GM23248 (cell line): ENCODE measurements around the gene ASS1. TPM values are rescaled to one million over a fixed set of nuclear protein-coding genes. Genes with fewer than 3 reads are reported as not detected.

Experiments
- DNase-seq: peaks from one replicate; pipeline ENCODE4 v3.0.0-alpha.2; 2015
- H2AFZ ChIP-seq: fragments of 200-600 bp; sonication (generic); 2 replicates; pipeline ENCODE4 v1.6.1; 2016; ENCODE audit warnings: antibody characterized with exemption
- H3F3A ChIP-seq: fragments of 200-600 bp; sonication (generic); 2 replicates; pipeline ENCODE4 v1.6.1; 2016; ENCODE audit warnings: mild to moderate bottlenecking, antibody characterized with exemption, mixed run types; ENCODE audit not compliant: insufficient read depth
- H3K27ac ChIP-seq: fragments of 200-600 bp; sonication (generic); 2 replicates; pipeline ENCODE4 v1.5.1; 2016; ENCODE audit warnings: mild to moderate bottlenecking
- H3K27me3 ChIP-seq: fragments of 200-600 bp; sonication (generic); replicated peaks from 2 replicates; pipeline ENCODE4 v1.6.1; 2016; ENCODE audit warnings: mild to moderate bottlenecking; ENCODE audit not compliant: insufficient read depth
- H3K36me3 ChIP-seq: fragments of 200-600 bp; sonication (generic); 2 replicates; pipeline ENCODE4 v1.6.1; 2016; ENCODE audit warnings: low read depth, mild to moderate bottlenecking
- H3K4me1 ChIP-seq: fragments of 200-600 bp; sonication (generic); 2 replicates; pipeline ENCODE4 v1.6.1; 2016; ENCODE audit warnings: mild to moderate bottlenecking; ENCODE audit not compliant: insufficient read depth
- H3K4me2 ChIP-seq: fragments of 200-600 bp; sonication (generic); one replicate; pipeline ENCODE4 v1.6.1; 2016; ENCODE audit warnings: mild to moderate bottlenecking; ENCODE audit not compliant: unreplicated experiment
- H3K4me3 ChIP-seq: fragments of 200-600 bp; sonication (generic); 2 replicates; pipeline ENCODE4 v1.5.1; 2016; ENCODE audit warnings: mild to moderate bottlenecking
- H3K79me2 ChIP-seq: fragments of 200-600 bp; sonication (generic); 2 replicates; pipeline ENCODE4 v1.6.1; 2016; ENCODE audit warnings: mild to moderate bottlenecking; ENCODE audit not compliant: insufficient read depth
- H3K9ac ChIP-seq: fragments of 200-600 bp; sonication (generic); 2 replicates; pipeline ENCODE4 v1.6.1; 2016; ENCODE audit warnings: mild to moderate bottlenecking
- H3K9me2 ChIP-seq: fragments of 200-600 bp; sonication (generic); 2 replicates; pipeline ENCODE4 v1.6.1; 2016; ENCODE audit warnings: mixed run types, mild to moderate bottlenecking, moderate library complexity; ENCODE audit not compliant: insufficient read depth
- H3K9me3 ChIP-seq: fragments of 200-600 bp; sonication (generic); one replicate; pipeline ENCODE4 v1.6.1; 2017; ENCODE audit warnings: low read depth
- H4K20me1 ChIP-seq: fragments of 200-600 bp; sonication (generic); 2 replicates; pipeline ENCODE4 v1.6.0; 2016; ENCODE audit not compliant: insufficient read depth
- EZH2 ChIP-seq: fragments of 200-600 bp; sonication (generic); IDR thresholded peaks from 2 replicates; pipeline ENCODE4 v1.6.1; 2018; ENCODE audit warnings: antibody characterized with exemption, mild to moderate bottlenecking; ENCODE audit not compliant: insufficient read depth, poor library complexity, severe bottlenecking
- EZH2phosphoT487 ChIP-seq: fragments of 200-600 bp; sonication (generic); IDR thresholded peaks from 2 replicates; pipeline ENCODE4 v1.6.1; 2018; ENCODE audit warnings: antibody characterized with exemption, moderate library complexity, mild to moderate bottlenecking, low read depth; ENCODE audit not compliant: insufficient read depth
- WGBS, 2 experiments: methylation state at CpG; one replicate each; pipeline ENCODE4 v1.1.6; 2015 to 2017; ENCODE audit warnings: low lambda C conversion rate in 2 of 2, low coverage in 1 of 2; ENCODE audit errors: missing lambda C conversion rate in 2 of 2; 5-methylcytosine and 5-hydroxymethylcytosine counted together
- in situ Hi-C: fragments of 300-500 bp; cut with MboI; formaldehyde crosslinking; loops from 2 replicates; pipeline ENCODE4 v1.15.0; 2020
- polyA plus RNA-seq: library from polyadenylated mRNA; unstranded; fragments of >200 nt; fragmentation: Nextera tagmentation; extraction: Ambion mirVana; gene quantifications from 2 replicates; pipeline ENCODE4 v1.2.1, GENCODE V29; 2016
- total RNA-seq: library from RNA; depleted of rRNA; stranded (reverse); fragments of >200 nt; shearing (Covaris generic); gene quantifications from 2 replicates; pipeline ENCODE4 v1.2.3, GENCODE V29; 2014

ASS1 gene
- total and polyA plus RNA-seq, 2 experiments from 2014 or later, result 124 to 216 TPM

- WGBS, 2 experiments, result 68 to 78% methylated on average over 11 to 22 of the region's 22 CpGs
- Histone ChIP-seq H3K4me2 (no peak overlapping the region), H3K27me3 (no peaks in the 10 kb centered on the region), H3K9me3 (no peaks in the 10 kb centered on the region), H3K4me1 (peaks cover 9% of the 10 kb centered on the region), H4K20me1 (no peaks in the 10 kb centered on the region), H3K9ac (no peak overlapping the region), H3K79me2 (no peaks in the 10 kb centered on the region), H3K36me3 (no peaks in the 10 kb centered on the region), H3F3A (no peaks in the 10 kb centered on the region), H3K9me2 (no peaks in the 10 kb centered on the region), H3K27ac (no peak overlapping the region), H2AFZ (no peak overlapping the region), H3K4me3 (no peak overlapping the region)
- in situ Hi-C loops, result no loop called here
- no peak for TF ChIP-seq EZH2
- TF ChIP-seq EZH2phosphoT487, result no peak
- DNase-seq, result no peak
Measured at GRCh38 chr9:130430734-130431535, 13.8 kb upstream of the ASS1 start.

- in situ Hi-C loops, result no loop called here
- WGBS, 2 experiments, result 89 to 91% methylated on average over 17 of the region's 17 CpGs
- Histone ChIP-seq H3K79me2 (no peaks in the 10 kb centered on the region), H3K36me3 (no peaks in the 10 kb centered on the region), H3K9me3 (no peaks in the 10 kb centered on the region), H3K4me1 (peaks cover 8% of the 10 kb centered on the region), H3K4me3 (no peak overlapping the region), H3K9me2 (no peaks in the 10 kb centered on the region), H3K9ac (no peak overlapping the region), H3F3A (no peaks in the 10 kb centered on the region), H3K27ac (no peak overlapping the region), H3K4me2 (no peak overlapping the region), H3K27me3 (no peaks in the 10 kb centered on the region), H2AFZ (no peak overlapping the region), H4K20me1 (no peaks in the 10 kb centered on the region)
- DNase-seq, result no peak
- TF ChIP-seq EZH2 (no peak), EZH2phosphoT487 (no peak)
Measured at GRCh38 chr9:130431536-130432303, 13.0 kb upstream of the ASS1 start.

DNA sequence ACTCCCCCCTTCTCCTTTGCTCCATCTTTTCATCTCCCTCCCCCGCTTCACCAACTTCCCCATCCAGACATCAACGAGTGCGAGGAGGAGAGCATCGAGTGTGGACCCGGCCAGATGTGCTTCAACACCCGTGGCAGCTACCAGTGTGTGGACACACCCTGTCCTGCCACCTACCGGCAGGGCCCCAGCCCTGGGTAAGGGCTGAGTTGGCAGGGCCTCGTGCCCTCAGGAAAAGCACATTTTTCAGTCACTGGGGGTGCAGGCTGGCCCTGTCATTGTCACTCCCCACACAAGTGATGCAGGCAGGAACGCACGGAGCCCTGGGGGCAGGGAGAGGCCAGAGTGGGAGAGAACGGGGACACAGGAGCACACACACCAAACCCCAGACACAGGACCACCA is 12.4 kb upstream of the ASS1 start:
- H3K9me2 ChIP-seq, result no peaks in the 10 kb centered on the region
- no peak overlapping the region for H3K4me2 ChIP-seq
- H3K27ac ChIP-seq, result no peak overlapping the region
- H3K9me3 ChIP-seq, result no peaks in the 10 kb centered on the region
- no peak overlapping the region for H3K4me3 ChIP-seq
- WGBS, 2 experiments, result 72 to 78% methylated on average over 11 of the region's 11 CpGs
- in situ Hi-C loops, result no loop called here
- H2AFZ ChIP-seq, result no peak overlapping the region
- H3K9ac ChIP-seq, result no peak overlapping the region
- 0 out of 2 replicates have a peak, but pooled peaks cover 1% of the 10 kb centered on the region for H3K4me1 ChIP-seq
- no peaks in the 10 kb centered on the region for H3F3A ChIP-seq
- TF ChIP-seq EZH2phosphoT487, result no peak
- TF ChIP-seq EZH2, result no peak
- H3K27me3 ChIP-seq, result no peaks in the 10 kb centered on the region
- no peak for DNase-seq
- H3K79me2 ChIP-seq, result no peaks in the 10 kb centered on the region
- no peaks in the 10 kb centered on the region for H3K36me3 ChIP-seq
- no peaks in the 10 kb centered on the region for H4K20me1 ChIP-seq

DNA sequence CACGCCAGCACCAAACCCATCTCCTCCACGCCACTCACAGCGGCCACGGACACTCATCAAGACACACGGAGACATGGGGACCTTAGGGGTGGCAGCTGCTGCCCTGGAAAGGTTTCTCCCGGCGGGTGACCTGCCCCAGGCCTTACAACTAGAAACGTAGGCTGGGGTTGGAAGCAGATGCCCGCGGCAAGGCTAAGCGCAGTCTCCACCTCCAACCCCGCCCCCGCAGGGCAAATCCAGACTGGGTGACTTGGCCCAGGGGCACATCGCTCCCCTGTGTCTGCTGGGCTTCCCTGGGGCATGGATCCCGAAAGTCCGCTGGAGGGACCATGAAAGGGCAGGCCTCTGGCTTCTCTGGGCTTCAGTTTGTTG is 12.0 kb upstream of the ASS1 start:
- Histone ChIP-seq H2AFZ (peak overlapping the region; percentile 85), H3K4me1 (no peaks in the 10 kb centered on the region), H3K27me3 (no peaks in the 10 kb centered on the region), H3K27ac (no peak overlapping the region), H3K4me3 (peak overlapping the region; percentile 61), H3K4me2 (peak overlapping the region; percentile 46), H3K9me2 (no peaks in the 10 kb centered on the region), H4K20me1 (no peaks in the 10 kb centered on the region), H3K9me3 (no peaks in the 10 kb centered on the region), H3K9ac (no peak overlapping the region), H3K79me2 (no peaks in the 10 kb centered on the region), H3F3A (no peaks in the 10 kb centered on the region), H3K36me3 (no peaks in the 10 kb centered on the region)
- 64 to 67% methylated on average over 16 of the region's 16 CpGs for WGBS, 2 experiments
- TF ChIP-seq EZH2 (no peak), EZH2phosphoT487 (no peak)
- no peak for DNase-seq
- in situ Hi-C loops, result no loop called here
